Naive B cell (primary cell): ENCODE results near the gene MEI4. TPM values are rescaled to one million over a fixed set of nuclear protein-coding genes. Genes with fewer than 3 reads are reported as not detected.
A peak's percentile ranks its signal among the peaks of the same experiment; 100 is the strongest.
"Not testable (repeated sequence)": the region's sequence is repeated elsewhere in the genome, so short reads cannot be mapped to it uniquely, and the experiment has no call there.

Experiments used
- ATAC-seq, 2 donors: fragments of 150-1000 bp; cut with Tn5 transposase; 2 replicates each; pipeline ENCODE4 v1.10.0; 2021; ENCODE audit warnings: low read depth in 2 of 2, mild to moderate bottlenecking in 2 of 2, moderate library complexity in 2 of 2
- DNase-seq: peaks from one replicate; pipeline ENCODE4 v3.0.0; 2022
- H3K27ac Mint-ChIP-seq, 6 donors: one replicate each; pipeline ENCODE4 v1.8.0; 2020 to 2022; ENCODE audit warnings: mild to moderate bottlenecking in 6 of 6, mixed read lengths in 6 of 6, moderate library complexity in 5 of 6, inconsistent platforms in 2 of 6
- H3K27me3 Mint-ChIP-seq, 3 donors: one replicate each; pipeline ENCODE4 v1.8.0; 2021 to 2022; ENCODE audit warnings: mixed read lengths in 3 of 3, mild to moderate bottlenecking in 1 of 3
- H3K36me3 Mint-ChIP-seq, 2 donors: one replicate each; pipeline ENCODE4 v1.8.0; 2020 to 2022; ENCODE audit warnings: mixed read lengths in 2 of 2, inconsistent platforms in 1 of 2, mild to moderate bottlenecking in 1 of 2
- H3K4me1 Mint-ChIP-seq, 3 donors: one replicate each; pipeline ENCODE4 v1.8.0; 2020 to 2022; ENCODE audit warnings: mixed read lengths in 3 of 3, inconsistent platforms in 1 of 3, mild to moderate bottlenecking in 1 of 3, moderate library complexity in 1 of 3
- H3K4me3 Mint-ChIP-seq, 8 donors: one replicate each; pipeline ENCODE4 v1.8.0; 2020 to 2022; ENCODE audit warnings: mild to moderate bottlenecking in 8 of 8, mixed read lengths in 8 of 8, moderate library complexity in 8 of 8, inconsistent platforms in 2 of 8
- H3K9me3 Mint-ChIP-seq, 7 donors: one replicate each; pipeline ENCODE4 v1.8.0; 2020 to 2022; ENCODE audit warnings: mixed read lengths in 7 of 7, mild to moderate bottlenecking in 5 of 7, inconsistent platforms in 2 of 7, moderate library complexity in 1 of 7
- polyA plus RNA-seq, 6 donors: library from polyadenylated mRNA; unstranded; fragments of 300-500 nt; fragmentation: Illumina TruSeq; gene quantifications; one replicate each; pipeline ENCODE4 v1.2.3, GENCODE V29; 2021; ENCODE audit warnings: low read depth in 6 of 6

MEI4 gene
- polyA plus RNA-seq, 6 donors from 2014 or later, result 0.14 TPM; not detected in 5

DNA sequence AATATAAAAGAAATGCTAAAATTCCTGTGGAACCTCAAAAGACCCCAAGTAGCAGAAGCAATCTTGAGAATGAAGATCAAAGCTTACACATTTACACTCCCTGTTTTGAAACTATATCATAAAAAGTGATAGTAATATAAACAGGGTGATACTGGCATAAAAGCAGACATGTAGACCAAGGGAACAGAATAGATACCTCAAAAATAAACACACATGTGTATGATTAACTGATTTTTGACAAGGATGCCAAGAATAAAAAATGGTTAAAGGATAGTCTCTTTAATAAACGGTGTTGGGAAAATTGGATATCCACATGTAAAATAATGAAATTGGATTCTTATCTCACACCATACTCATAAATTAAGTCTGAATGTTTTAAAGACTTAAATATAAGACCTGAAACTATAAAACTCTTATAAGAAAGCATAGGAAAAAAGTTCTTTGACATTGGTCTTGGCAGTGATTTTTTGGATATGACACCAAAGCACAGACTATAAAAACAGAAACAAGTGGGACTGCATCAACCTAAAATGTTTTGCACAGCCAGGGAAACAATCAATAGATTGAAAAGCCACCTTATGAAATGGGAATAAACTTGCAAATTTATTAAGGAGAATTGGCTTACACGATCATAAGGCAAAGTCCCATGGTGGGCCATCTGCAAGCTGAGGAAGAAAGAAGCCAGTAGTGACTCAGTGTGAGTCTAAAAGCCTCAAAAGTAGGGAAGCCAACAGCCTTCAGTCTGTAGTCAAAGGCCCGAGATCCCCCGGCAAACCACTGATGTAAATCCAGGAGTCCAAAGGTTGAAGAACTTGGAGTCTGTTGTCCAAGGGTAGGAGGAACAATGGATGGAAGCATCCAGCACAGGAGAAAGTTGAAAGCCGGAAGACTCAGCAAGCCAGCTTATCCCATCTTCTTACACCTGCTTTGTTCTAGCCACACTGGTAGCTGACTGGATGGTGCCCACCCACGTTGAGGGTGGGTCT, 144.3 kb downstream of the MEI4 start:
- Mint-ChIP-seq H3K4me3 (no peak overlapping the region), H3K9me3 (peaks cover 8 to 26% (median 16%) of the 10 kb centered on the region in 7 donors)

GRCh38 chr6:77812304-77812703, 159.5 kb downstream of the MEI4 start:
- no peaks in the 10 kb centered on the region for H3K27me3 Mint-ChIP-seq
- no peaks in the 10 kb centered on the region for H3K4me1 Mint-ChIP-seq
- H3K27ac Mint-ChIP-seq, result no peak overlapping the region
- no peak for ATAC-seq
- H3K36me3 Mint-ChIP-seq, result no peaks in the 10 kb centered on the region
- no peak for DNase-seq
- peaks cover 0 to 3% (median 0%) of the 10 kb centered on the region in 7 donors for H3K9me3 Mint-ChIP-seq
- no peak overlapping the region for H3K4me3 Mint-ChIP-seq

More for the DNA sequence above, 144.3 kb downstream of the MEI4 start:
- no peak for ATAC-seq
- no peak for DNase-seq
- Mint-ChIP-seq H3K27me3 (no peaks in the 10 kb centered on the region), H3K4me1 (no peaks in the 10 kb centered on the region), H3K36me3 (no peaks in the 10 kb centered on the region), H3K27ac (no peak overlapping the region)

DNA sequence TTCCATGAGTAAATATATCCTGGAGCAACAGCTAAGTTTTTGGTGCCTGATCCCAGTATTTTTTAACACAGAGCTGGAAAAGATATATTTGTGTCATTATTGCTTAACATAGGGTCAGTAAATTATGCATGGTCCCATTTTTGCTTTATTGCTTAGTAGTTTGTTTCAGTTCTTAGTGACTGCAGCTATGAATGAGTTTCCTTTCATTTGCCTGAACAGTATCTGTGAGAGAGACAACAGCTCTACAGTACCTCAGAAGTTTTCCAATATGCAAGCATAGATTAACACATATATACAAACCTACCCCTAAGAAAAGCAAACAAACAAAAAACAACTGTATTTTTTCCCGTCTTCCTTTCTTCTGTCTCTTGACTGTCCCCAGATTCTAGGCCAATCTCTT, 160.3 kb downstream of the MEI4 start:
- ATAC-seq, result no peak
- Mint-ChIP-seq H3K36me3 (no peaks in the 10 kb centered on the region), H3K4me1 (no peaks in the 10 kb centered on the region), H3K27ac (no peak overlapping the region), H3K27me3 (no peaks in the 10 kb centered on the region), H3K9me3 (peaks cover 0 to 3% (median 0%) of the 10 kb centered on the region in 7 donors), H3K4me3 (no peak overlapping the region)
- no peak for DNase-seq

GRCh38 chr6:77814119-77814518, 161.3 kb downstream of the MEI4 start:
- H3K9me3 Mint-ChIP-seq, result peaks cover 0 to 3% (median 0%) of the 10 kb centered on the region in 7 donors
- H3K4me3 Mint-ChIP-seq, result no peak overlapping the region
- H3K4me1 Mint-ChIP-seq, result no peaks in the 10 kb centered on the region
- H3K27me3 Mint-ChIP-seq, result no peaks in the 10 kb centered on the region
- no peak for ATAC-seq
- no peak overlapping the region for H3K27ac Mint-ChIP-seq
- no peaks in the 10 kb centered on the region for H3K36me3 Mint-ChIP-seq
- DNase-seq, result no peak

DNA sequence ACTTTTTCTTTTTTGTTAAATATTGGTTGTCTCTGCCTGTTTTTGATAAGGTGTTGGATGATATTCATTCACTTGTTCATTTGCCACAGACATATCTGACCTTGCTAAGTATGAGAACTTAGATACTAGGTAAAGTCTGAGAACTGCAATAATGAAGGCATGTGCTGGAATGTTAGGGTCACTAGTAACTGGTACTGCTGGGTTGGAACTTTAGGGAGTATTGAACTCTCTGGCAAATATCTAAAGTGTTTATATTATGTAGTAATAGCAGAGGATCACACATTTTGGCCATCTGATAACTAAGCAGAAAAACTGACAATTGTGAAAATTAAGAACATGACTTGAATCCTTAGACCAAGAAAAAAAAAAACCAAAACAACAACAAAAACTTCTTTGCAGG, 162.7 kb downstream of the MEI4 start:
- Mint-ChIP-seq H3K9me3 (peaks cover 0 to 5% (median 0%) of the 10 kb centered on the region in 7 donors), H3K4me1 (no peaks in the 10 kb centered on the region), H3K27me3 (no peaks in the 10 kb centered on the region), H3K36me3 (no peaks in the 10 kb centered on the region), H3K27ac (no peak overlapping the region), H3K4me3 (no peak overlapping the region)
- no peak for DNase-seq
- no peak for ATAC-seq

- H3K9me3 Mint-ChIP-seq, result peaks cover 0 to 2% (median 0%) of the 10 kb centered on the region in 7 donors
- H3K27me3 Mint-ChIP-seq, result no peaks in the 10 kb centered on the region
- ATAC-seq (no peak), DNase-seq (no peak)
- H3K4me3 Mint-ChIP-seq, result no peak overlapping the region
- H3K4me1 Mint-ChIP-seq, result no peaks in the 10 kb centered on the region
- H3K27ac Mint-ChIP-seq, result no peak overlapping the region
- H3K36me3 Mint-ChIP-seq, result no peaks in the 10 kb centered on the region
These were observed 164.0 kb downstream of the MEI4 start for GRCh38 chr6:77816766-77817270.

GRCh38 chr6:77822265-77822664, 169.4 kb downstream of the MEI4 start:
- no peak for ATAC-seq

DNA sequence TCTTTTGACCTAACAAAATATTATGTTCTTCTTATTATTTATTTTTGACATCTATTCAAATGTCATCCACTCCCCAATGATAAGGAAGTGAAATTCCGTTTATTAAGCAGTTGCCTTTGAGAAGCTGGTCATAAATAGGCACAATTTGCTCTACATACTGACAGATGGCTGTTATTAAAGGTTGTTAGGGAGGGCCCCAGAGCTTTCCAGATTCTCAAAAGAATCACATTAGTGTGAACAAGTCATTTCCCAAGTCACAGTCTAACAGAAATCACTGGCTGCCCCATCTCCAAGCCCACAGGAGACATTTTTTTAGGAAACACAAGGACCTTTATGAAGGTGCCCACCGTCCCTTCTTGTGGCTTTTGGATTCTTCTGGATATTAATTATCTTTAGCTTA, 172.4 kb downstream of the MEI4 start:
- no peaks in the 10 kb centered on the region for H3K4me1 Mint-ChIP-seq
- no peak overlapping the region for H3K4me3 Mint-ChIP-seq
- H3K27me3 Mint-ChIP-seq, result no peaks in the 10 kb centered on the region
- ATAC-seq (no peak), DNase-seq (no peak)
- H3K27ac Mint-ChIP-seq, result no peak overlapping the region
- H3K9me3 Mint-ChIP-seq, result peaks cover 0 to 2% (median 0%) of the 10 kb centered on the region in 7 donors
- no peaks in the 10 kb centered on the region for H3K36me3 Mint-ChIP-seq

More at GRCh38 chr6:77822265-77822664, 169.4 kb downstream of the MEI4 start:
- peaks cover 0 to 2% (median 0%) of the 10 kb centered on the region in 7 donors for H3K9me3 Mint-ChIP-seq
- H3K36me3 Mint-ChIP-seq, result no peaks in the 10 kb centered on the region
- H3K4me3 Mint-ChIP-seq, result no peak overlapping the region
- no peak overlapping the region for H3K27ac Mint-ChIP-seq
- no peaks in the 10 kb centered on the region for H3K27me3 Mint-ChIP-seq
- no peaks in the 10 kb centered on the region for H3K4me1 Mint-ChIP-seq
- DNase-seq, result no peak

DNA sequence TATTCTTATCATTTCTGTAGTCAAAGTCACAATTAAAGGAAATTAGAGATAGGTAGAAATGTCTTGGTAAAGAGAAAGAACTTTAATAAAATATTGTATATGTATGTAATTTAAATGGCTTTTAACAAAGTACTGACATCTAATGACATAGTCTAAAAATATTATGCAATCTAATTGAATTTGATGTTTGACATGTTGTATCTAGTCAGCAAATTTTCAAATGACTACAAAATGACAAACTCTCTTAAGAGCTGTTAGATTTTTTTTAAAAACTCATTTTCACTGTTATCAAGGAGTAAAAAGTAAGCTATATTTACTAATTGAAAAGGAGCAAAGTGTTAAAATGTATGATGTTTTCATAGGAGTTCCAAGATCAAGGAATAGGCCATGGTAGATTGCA, 176.9 kb downstream of the MEI4 start:
- peaks cover 0 to 4% (median 0%) of the 10 kb centered on the region in 7 donors for H3K9me3 Mint-ChIP-seq
- H3K27me3 Mint-ChIP-seq, result no peaks in the 10 kb centered on the region
- no peak overlapping the region for H3K27ac Mint-ChIP-seq
- DNase-seq (no peak), ATAC-seq (no peak)
- H3K36me3 Mint-ChIP-seq, result no peaks in the 10 kb centered on the region
- no peaks in the 10 kb centered on the region for H3K4me1 Mint-ChIP-seq
- H3K4me3 Mint-ChIP-seq, result no peak overlapping the region

DNA sequence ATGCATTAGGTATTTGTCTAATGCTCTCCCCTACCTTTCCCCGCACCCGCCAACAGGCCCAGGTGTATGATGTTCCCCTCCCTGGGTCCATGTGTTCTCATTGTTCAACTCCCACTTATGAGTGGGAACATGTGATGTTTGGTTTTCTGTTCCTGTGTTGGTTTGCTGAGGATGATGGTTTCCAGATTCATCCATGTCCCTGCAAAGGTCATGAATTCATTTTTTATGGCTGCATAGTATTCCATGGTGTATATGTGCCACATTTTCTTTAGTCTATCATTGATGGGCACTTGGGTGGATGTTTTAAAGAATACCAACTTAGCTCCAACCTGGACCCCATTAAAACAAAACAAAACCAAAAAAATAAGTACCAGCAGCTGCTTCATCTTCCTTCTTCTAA, 180.9 kb downstream of the MEI4 start:
- Mint-ChIP-seq H3K27ac (peak overlapping the region in 1 of 6 donors; percentile 47), H3K4me3 (peak overlapping the region in 1 of 8 donors; percentile 62)
- H3K27me3 Mint-ChIP-seq, DNase-seq, H3K9me3 Mint-ChIP-seq, H3K4me1 Mint-ChIP-seq, H3K36me3 Mint-ChIP-seq, ATAC-seq: not testable (repeated sequence)

DNA sequence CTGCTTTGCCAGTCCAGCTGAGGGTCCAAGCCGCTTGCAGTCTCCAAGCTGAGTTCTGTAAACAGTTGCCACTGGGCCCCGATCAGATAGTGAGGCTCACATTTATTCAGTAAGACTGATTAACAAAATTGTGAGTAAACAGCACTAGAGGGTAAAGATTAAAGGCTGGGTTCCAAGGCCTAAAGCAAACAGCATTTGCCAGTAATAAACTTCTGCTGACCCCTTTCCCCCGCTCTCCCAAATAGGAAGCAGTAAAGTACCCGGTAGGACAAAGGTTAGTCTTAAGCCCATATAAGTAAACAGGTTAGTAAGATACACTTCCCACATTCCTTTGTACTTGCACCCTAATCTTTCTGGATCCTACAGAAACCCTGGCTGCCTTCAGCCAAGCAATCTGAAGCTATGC, 181.8 kb downstream of the MEI4 start:
- no peak for ATAC-seq
- H3K9me3 Mint-ChIP-seq, result peaks cover 0 to 2% (median 0%) of the 10 kb centered on the region in 7 donors

DNA sequence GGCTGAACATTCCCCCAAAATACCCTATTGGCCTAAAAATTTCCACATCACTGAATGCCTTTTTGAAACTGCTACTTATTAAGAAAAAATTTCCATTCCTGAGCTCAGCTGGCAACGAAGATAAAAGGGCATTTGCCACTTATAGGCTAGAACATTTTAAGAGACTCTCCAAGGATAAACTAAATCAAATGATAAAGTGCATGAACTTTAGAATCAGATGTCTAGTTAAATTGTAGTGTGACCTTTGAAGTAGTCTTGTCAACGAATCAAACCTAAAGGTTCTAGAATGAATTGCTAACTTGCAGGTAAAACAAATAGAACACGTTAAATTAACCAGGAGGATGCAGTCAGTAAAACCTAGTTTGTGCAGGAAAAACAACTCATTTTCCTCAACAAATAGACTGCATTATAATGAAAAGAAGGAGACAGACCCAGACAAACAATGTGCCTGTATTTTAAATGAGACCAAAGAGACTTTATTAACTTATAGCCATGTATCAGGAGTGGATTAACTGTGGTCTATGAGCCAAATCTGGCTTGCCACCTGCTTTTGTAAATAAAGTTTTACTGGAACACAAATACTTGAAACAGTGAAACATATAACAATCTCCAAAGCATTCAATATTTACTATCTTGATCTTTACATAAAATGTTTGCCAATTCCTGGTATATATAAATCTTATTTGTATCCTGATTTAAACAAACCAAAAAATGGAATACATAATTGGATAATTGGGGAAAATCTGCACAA, 184.4 kb downstream of the MEI4 start:
- no peaks in the 10 kb centered on the region for H3K27me3 Mint-ChIP-seq
- H3K27ac Mint-ChIP-seq, result no peak overlapping the region
- H3K9me3 Mint-ChIP-seq, result no peaks in the 10 kb centered on the region
- no peak for DNase-seq
- no peaks in the 10 kb centered on the region for H3K4me1 Mint-ChIP-seq
- H3K4me3 Mint-ChIP-seq, result no peak overlapping the region
- no peak for ATAC-seq
- no peaks in the 10 kb centered on the region for H3K36me3 Mint-ChIP-seq

More for the DNA sequence above, 181.8 kb downstream of the MEI4 start:
- no peak overlapping the region for H3K4me3 Mint-ChIP-seq
- no peak overlapping the region for H3K27ac Mint-ChIP-seq
- no peak for DNase-seq
- no peaks in the 10 kb centered on the region for H3K4me1 Mint-ChIP-seq
- H3K27me3 Mint-ChIP-seq, result no peaks in the 10 kb centered on the region
- no peaks in the 10 kb centered on the region for H3K36me3 Mint-ChIP-seq

GRCh38 chr6:77839292-77839691, 186.5 kb downstream of the MEI4 start:
- H3K27me3 Mint-ChIP-seq, result no peaks in the 10 kb centered on the region
- H3K36me3 Mint-ChIP-seq, result no peaks in the 10 kb centered on the region
- no peak overlapping the region for H3K27ac Mint-ChIP-seq
- H3K4me3 Mint-ChIP-seq, result no peak overlapping the region
- ATAC-seq, result no peak
- no peaks in the 10 kb centered on the region for H3K9me3 Mint-ChIP-seq
- no peaks in the 10 kb centered on the region for H3K4me1 Mint-ChIP-seq
- no peak for DNase-seq
